ENCODE measurements around the gene ABHD6. TPM values are rescaled to one million over a fixed set of nuclear protein-coding genes. Genes with fewer than 3 reads are reported as not detected.
"Not testable (repeated sequence)": the region's sequence is repeated elsewhere in the genome, so short reads cannot be mapped to it uniquely, and the experiment has no call there.

The ABHD6 gene
- total RNA-seq, 1 donor from 2014 or later: 9.2 TPM

DNA sequence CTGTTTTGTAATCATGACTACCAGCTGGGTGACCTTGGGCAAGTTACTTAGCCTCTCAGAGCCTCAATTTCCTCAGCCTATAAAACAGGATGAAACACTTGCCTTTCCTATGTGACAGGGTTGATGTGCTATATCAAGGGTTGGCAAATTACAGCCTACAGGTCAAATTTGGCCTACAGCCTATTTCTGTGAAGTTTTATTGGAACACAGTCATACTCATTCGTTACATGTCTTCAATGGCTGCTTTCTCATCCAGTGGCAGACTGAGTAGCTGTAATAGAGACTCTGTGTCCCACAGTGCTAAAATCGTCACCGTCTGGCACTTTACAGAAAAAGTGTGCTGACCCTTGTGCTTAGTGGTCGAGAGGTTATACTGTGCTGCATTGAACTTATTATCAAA is 16.6 kb downstream of the ABHD6 start:
- no peak for DNase-seq (ENCODE audit: low spot score)
- Mint-ChIP-seq H3K4me3 (no peak overlapping the region), H3K9me3 (no peaks in the 10 kb centered on the region), H3K36me3 (ENCODE audit: low read depth) (peaks cover 5% of the 10 kb centered on the region), H3K4me1 (ENCODE audit: low read depth) (peaks cover 5% of the 10 kb centered on the region), H3K27me3 (ENCODE audit: insufficient read depth) (no peaks in the 10 kb centered on the region), H3K27ac (no peak overlapping the region)
- intact Hi-C loops (cut with micrococcal nuclease): no loop called here

- Mint-ChIP-seq H3K27me3 (ENCODE audit: insufficient read depth) (no peaks in the 10 kb centered on the region), H3K4me3 (no peak overlapping the region), H3K27ac (no peak overlapping the region), H3K36me3 (ENCODE audit: low read depth) (peaks cover 5% of the 10 kb centered on the region), H3K9me3 (no peaks in the 10 kb centered on the region), H3K4me1 (ENCODE audit: low read depth) (peaks cover 5% of the 10 kb centered on the region)
- intact Hi-C loops (cut with micrococcal nuclease): no loop called here
- no peak for DNase-seq (ENCODE audit: low spot score)
These were observed 18.5 kb downstream of the ABHD6 start for GRCh38 chr3:58256061-58256460.

GRCh38 chr3:58256511-58256910 is 18.9 kb downstream of the ABHD6 start:
- no peaks in the 10 kb centered on the region for H3K27me3 Mint-ChIP-seq (ENCODE audit: insufficient read depth)
- DNase-seq (ENCODE audit: low spot score): no peak
- intact Hi-C loops (cut with micrococcal nuclease): no loop called here
- no peaks in the 10 kb centered on the region for H3K9me3 Mint-ChIP-seq
- H3K4me1 Mint-ChIP-seq (ENCODE audit: low read depth): peaks cover 5% of the 10 kb centered on the region
- H3K36me3 Mint-ChIP-seq (ENCODE audit: low read depth): peaks cover 5% of the 10 kb centered on the region
- no peak overlapping the region for H3K4me3 Mint-ChIP-seq
- no peak overlapping the region for H3K27ac Mint-ChIP-seq

DNA sequence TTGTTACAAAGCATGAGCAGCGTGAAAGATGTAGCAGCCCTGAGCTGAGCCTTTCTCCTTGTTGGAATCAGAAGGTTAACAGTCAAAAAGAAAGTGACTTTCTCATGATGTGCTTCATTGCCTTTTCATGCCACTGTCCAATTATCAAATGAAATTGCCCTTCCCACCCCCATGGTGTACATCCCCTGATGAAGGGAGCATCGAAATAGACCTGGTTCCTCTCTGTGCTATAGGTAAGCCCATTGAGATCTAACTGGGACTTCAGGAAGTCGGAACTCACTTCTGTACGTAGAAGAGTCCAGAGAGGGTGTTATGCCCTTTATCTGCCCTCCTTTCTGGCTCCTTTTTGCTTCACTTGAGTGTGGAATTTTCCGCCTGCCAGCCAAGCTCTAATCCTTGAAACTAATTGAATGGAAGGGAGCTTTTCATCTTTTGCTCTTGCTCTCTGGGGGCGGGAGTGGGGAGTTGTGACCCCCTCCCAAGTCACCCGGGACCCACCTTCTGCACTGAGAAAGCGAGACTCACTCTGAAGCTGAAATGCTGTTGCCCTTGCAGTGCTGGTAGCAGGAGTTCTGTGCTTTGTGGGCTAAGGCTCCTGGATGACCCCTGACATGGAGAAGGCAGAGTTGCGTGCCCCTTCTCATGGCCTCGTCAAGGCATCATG is 20.9 kb downstream of the ABHD6 start:
- Mint-ChIP-seq H3K9me3 (no peaks in the 10 kb centered on the region), H3K36me3 (ENCODE audit: low read depth) (peaks cover 5% of the 10 kb centered on the region), H3K27me3 (ENCODE audit: insufficient read depth) (no peaks in the 10 kb centered on the region), H3K4me1 (ENCODE audit: low read depth) (no peaks in the 10 kb centered on the region), H3K4me3 (no peak overlapping the region), H3K27ac (no peak overlapping the region)
- intact Hi-C loops (cut with micrococcal nuclease): no loop called here
- no peak for DNase-seq (ENCODE audit: low spot score)

GRCh38 chr3:58260261-58260731 is 22.7 kb downstream of the ABHD6 start:
- H3K4me1 Mint-ChIP-seq (ENCODE audit: low read depth): no peaks in the 10 kb centered on the region
- intact Hi-C loops (cut with micrococcal nuclease): no loop called here
- H3K9me3 Mint-ChIP-seq: no peaks in the 10 kb centered on the region
- H3K36me3 Mint-ChIP-seq (ENCODE audit: low read depth): peaks cover 5% of the 10 kb centered on the region
- H3K4me3 Mint-ChIP-seq: no peak overlapping the region
- DNase-seq (ENCODE audit: low spot score): no peak
- H3K27me3 Mint-ChIP-seq (ENCODE audit: insufficient read depth): no peaks in the 10 kb centered on the region
- no peak overlapping the region for H3K27ac Mint-ChIP-seq

- intact Hi-C loops (cut with micrococcal nuclease): no loop called here
- Mint-ChIP-seq H3K36me3 (ENCODE audit: low read depth) (peaks cover 7% of the 10 kb centered on the region), H3K27ac (no peak overlapping the region), H3K27me3 (ENCODE audit: insufficient read depth) (no peaks in the 10 kb centered on the region), H3K4me1 (ENCODE audit: low read depth) (no peaks in the 10 kb centered on the region), H3K4me3 (no peak overlapping the region), H3K9me3 (no peaks in the 10 kb centered on the region)
- no peak for DNase-seq (ENCODE audit: low spot score)
These were observed 23.1 kb downstream of the ABHD6 start for GRCh38 chr3:58260733-58261132.

DNA sequence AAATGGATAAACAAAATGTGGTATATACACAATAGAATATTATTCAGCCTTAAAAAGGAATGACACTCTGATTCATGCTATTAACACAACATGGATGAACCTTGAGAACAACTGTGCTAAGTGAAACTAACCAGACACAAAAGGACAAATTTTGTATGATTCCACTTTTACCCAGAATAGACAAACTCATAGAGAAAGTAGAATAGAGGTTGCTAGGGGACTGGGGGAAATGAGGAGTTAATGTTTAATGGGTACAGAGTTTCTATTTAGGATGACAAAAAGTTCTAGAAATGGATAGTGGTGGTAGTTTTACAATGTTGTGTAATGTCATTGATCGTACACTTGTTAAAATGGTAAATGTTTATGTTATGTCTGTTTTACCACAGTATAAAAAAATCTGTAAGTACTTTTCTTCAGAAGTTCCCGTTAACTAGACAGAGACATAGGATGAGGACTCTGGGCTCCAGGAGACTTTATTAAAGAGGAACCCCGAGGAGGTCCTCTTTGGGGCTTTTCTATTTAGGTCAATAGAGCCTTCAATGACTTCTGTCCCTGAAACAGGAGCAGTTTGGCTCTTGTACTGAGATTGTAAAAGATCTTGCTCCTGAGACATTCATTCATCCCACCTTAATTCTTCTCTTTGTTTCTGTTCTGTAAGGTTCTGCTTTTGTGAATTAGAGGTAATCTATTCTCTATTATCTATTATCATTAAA is 24.5 kb downstream of the ABHD6 start:
- no peak overlapping the region for H3K27ac Mint-ChIP-seq
- H3K4me1 Mint-ChIP-seq (ENCODE audit: low read depth): no peaks in the 10 kb centered on the region
- no peak overlapping the region for H3K4me3 Mint-ChIP-seq
- H3K9me3 Mint-ChIP-seq: no peaks in the 10 kb centered on the region
- intact Hi-C loops (cut with micrococcal nuclease): no loop called here
- H3K27me3 Mint-ChIP-seq (ENCODE audit: insufficient read depth): no peaks in the 10 kb centered on the region
- DNase-seq (ENCODE audit: low spot score): no peak
- peaks cover 8% of the 10 kb centered on the region for H3K36me3 Mint-ChIP-seq (ENCODE audit: low read depth)

DNA sequence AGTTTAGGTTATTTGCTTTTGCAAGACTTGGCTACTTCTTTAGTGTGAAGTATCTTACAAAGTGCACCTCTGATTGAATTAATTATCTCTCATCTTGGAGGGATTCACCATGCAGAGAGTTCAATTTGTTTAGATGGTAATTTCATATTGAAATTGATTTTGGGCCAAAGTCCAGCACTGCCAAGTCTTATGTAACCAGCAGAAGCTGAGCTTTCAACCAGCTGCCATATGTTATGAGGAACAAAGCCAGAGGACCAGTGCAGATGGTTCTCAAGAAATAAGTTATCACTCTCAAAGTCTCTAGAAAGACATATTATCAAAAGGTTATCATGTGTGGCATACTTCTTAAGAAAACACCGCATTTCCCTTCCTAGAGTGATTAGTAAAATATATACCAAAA is 29.0 kb downstream of the ABHD6 start:
- no peaks in the 10 kb centered on the region for H3K27me3 Mint-ChIP-seq (ENCODE audit: insufficient read depth)
- no peak overlapping the region for H3K27ac Mint-ChIP-seq
- DNase-seq (ENCODE audit: low spot score): no peak
- intact Hi-C loops (cut with micrococcal nuclease): no loop called here
- H3K9me3 Mint-ChIP-seq: no peaks in the 10 kb centered on the region
- H3K4me1 Mint-ChIP-seq (ENCODE audit: low read depth): no peaks in the 10 kb centered on the region
- H3K36me3 Mint-ChIP-seq (ENCODE audit: low read depth): peaks cover 7% of the 10 kb centered on the region
- no peak overlapping the region for H3K4me3 Mint-ChIP-seq

DNA sequence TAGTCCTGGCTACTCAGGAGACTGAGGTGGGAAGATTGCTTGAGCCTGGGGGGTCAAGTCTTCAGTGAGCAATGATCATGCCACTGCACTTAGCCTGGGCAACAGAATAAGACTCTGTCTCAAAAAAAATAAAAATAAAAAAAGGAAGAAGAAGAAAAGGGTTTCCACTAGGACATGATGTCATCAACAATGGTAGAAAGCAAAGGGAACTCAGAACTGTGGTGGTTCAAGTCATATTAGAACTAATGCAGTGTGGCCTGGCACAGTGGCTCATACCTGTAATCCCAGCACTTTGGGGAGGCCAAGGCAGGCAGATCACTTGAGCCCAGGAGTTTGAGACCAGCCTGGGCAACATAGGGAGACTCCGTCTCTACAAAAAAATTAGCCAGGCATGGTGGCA is 30.0 kb downstream of the ABHD6 start:
- H3K9me3 Mint-ChIP-seq; H3K4me1 Mint-ChIP-seq (ENCODE audit: low read depth); H3K36me3 Mint-ChIP-seq (ENCODE audit: low read depth); DNase-seq (ENCODE audit: low spot score); H3K27me3 Mint-ChIP-seq (ENCODE audit: insufficient read depth); H3K27ac Mint-ChIP-seq; H3K4me3 Mint-ChIP-seq; intact Hi-C loops (cut with micrococcal nuclease): not testable (repeated sequence)

DNA sequence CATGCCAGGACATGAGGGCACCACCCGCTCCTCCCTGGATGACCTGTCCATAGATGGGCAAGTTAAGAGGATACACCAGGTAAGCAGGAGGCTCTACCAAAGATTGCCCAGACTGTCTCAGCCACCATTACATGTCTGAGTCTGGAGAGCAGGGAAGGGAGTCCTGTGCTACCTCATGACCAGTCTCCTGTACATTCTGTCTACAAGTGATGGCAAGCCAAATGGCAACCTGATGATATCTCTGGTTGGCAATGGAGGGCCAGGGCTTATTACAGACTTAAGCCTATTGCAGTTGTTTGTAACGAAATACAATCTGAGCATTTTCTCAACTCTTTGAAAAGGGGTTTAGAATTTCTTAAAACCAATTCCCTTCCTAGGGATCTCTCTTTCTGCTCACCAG is 31.8 kb downstream of the ABHD6 start:
- Mint-ChIP-seq H3K36me3 (ENCODE audit: low read depth) (peaks cover 12% of the 10 kb centered on the region), H3K27me3 (ENCODE audit: insufficient read depth) (no peaks in the 10 kb centered on the region), H3K9me3 (no peaks in the 10 kb centered on the region), H3K4me3 (no peak overlapping the region), H3K4me1 (ENCODE audit: low read depth) (peaks cover 7% of the 10 kb centered on the region), H3K27ac (no peak overlapping the region)
- intact Hi-C loops (cut with micrococcal nuclease): no loop called here
- no peak for DNase-seq (ENCODE audit: low spot score)

DNA sequence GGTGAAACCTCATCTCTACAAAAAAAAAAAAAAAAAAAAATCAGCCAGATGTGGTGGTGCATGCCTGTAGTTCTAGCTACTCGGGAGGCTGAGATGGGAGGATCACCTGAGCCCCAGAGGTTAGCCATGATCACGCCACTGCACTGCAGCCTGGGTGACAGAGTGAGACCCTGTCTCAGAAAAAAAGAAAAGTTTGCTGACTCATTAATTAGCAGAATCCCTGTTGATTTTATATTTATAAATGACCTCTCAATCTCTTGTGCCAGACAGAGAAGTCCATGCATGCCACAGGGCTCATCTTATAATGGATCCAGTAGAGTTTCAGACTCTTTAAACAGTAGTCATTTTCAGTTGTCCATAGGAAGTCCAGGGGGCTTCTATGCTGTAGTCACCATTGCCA is 32.9 kb downstream of the ABHD6 start:
- Mint-ChIP-seq H3K9me3 (no peaks in the 10 kb centered on the region), H3K4me3 (no peak overlapping the region), H3K27ac (no peak overlapping the region), H3K27me3 (ENCODE audit: insufficient read depth) (no peaks in the 10 kb centered on the region), H3K4me1 (ENCODE audit: low read depth) (peaks cover 7% of the 10 kb centered on the region), H3K36me3 (ENCODE audit: low read depth) (peaks cover 18% of the 10 kb centered on the region)
- DNase-seq (ENCODE audit: low spot score): no peak
- intact Hi-C loops (cut with micrococcal nuclease): no loop called here

- intact Hi-C loops (cut with micrococcal nuclease): no loop called here
- peaks cover 23% of the 10 kb centered on the region for H3K36me3 Mint-ChIP-seq (ENCODE audit: low read depth)
- no peak overlapping the region for H3K4me3 Mint-ChIP-seq
- no peaks in the 10 kb centered on the region for H3K27me3 Mint-ChIP-seq (ENCODE audit: insufficient read depth)
- peaks cover 7% of the 10 kb centered on the region for H3K4me1 Mint-ChIP-seq (ENCODE audit: low read depth)
- no peak overlapping the region for H3K27ac Mint-ChIP-seq
- DNase-seq (ENCODE audit: low spot score): no peak
- H3K9me3 Mint-ChIP-seq: no peaks in the 10 kb centered on the region
These were observed 34.4 kb downstream of the ABHD6 start for GRCh38 chr3:58271901-58272501.

DNA sequence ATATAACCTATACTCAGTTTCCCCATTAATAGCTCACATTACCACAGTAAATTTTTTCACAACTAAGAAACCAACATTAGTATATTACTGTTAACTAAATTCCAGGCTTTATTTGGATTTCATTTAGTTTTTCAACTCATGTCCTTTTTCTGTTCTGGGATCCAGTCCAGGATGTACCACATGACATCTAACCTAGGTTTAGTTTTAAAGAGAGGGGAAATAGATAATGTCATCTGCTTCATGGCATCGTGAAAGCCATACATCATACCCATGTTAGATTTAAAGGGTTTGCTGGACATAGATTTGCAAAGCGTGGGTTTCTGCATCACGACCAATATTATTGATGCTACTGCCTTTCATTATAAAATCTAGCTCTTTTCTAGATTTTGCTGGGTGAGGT is 35.3 kb downstream of the ABHD6 start:
- Mint-ChIP-seq H3K4me1 (ENCODE audit: low read depth) (peaks cover 7% of the 10 kb centered on the region), H3K4me3 (no peak overlapping the region), H3K27ac (no peak overlapping the region), H3K27me3 (ENCODE audit: insufficient read depth) (no peaks in the 10 kb centered on the region), H3K9me3 (no peaks in the 10 kb centered on the region), H3K36me3 (ENCODE audit: low read depth) (peaks cover 28% of the 10 kb centered on the region)
- DNase-seq (ENCODE audit: low spot score): no peak
- intact Hi-C loops (cut with micrococcal nuclease): no loop called here

Data from activated T-helper 1 cell treated with anti-CD3 and anti-CD28 coated beads, Interleukin-12 subunit alpha, Interleukin-12 subunit beta, Interleukin-2, Interleukin-4 antibody, amounts not matched to agents 30 ng/mL and 10 ng/mL and 1 ng/mL, durations not matched to agents 14 hours and 24 hours and 36 hours (primary cell).